HUES48 (cell line): ENCODE data around the gene LEMD1.
A peak's percentile ranks its signal among the peaks of the same experiment; 100 is the strongest.

Source experiments
- H3K27ac ChIP-seq: one replicate; pipeline ENCODE4 v1.7.0; 2013; ENCODE audit warnings: low read depth, low read length, inconsistent platforms
- H3K27me3 ChIP-seq: 2 replicates; pipeline ENCODE4 v1.6.1; 2013; ENCODE audit warnings: mild to moderate bottlenecking, low read length; ENCODE audit not compliant: control insufficient read depth, insufficient read depth
- H3K36me3 ChIP-seq: 2 replicates; pipeline ENCODE4 v1.6.1; 2013; ENCODE audit warnings: low read length; ENCODE audit not compliant: control insufficient read depth, insufficient read depth
- H3K4me1 ChIP-seq: 2 replicates; pipeline ENCODE4 v1.6.1; 2013; ENCODE audit warnings: mild to moderate bottlenecking, low read length; ENCODE audit not compliant: control insufficient read depth, insufficient read depth
- H3K4me3 ChIP-seq: 2 replicates; pipeline ENCODE4 v1.5.1; 2013; ENCODE audit warnings: mild to moderate bottlenecking, low read depth, low read length
- H3K9ac ChIP-seq: 2 replicates; pipeline ENCODE4 v1.6.1; 2013; ENCODE audit warnings: mild to moderate bottlenecking, low read depth, low read length, moderate library complexity
- H3K9me3 ChIP-seq: 2 replicates; pipeline ENCODE4 v1.6.1; 2013; ENCODE audit warnings: low read length; ENCODE audit not compliant: control insufficient read depth, insufficient read depth

LEMD1 gene

GRCh38 chr1:205377355-205377754, 44.5 kb downstream of the LEMD1 start:
- H3K4me3 ChIP-seq, result no peak overlapping the region
- no peaks in the 10 kb centered on the region for H3K36me3 ChIP-seq
- H3K27me3 ChIP-seq, result 0 out of 2 replicates have a peak, but pooled peaks cover 9% of the 10 kb centered on the region
- no peaks in the 10 kb centered on the region for H3K9me3 ChIP-seq
- H3K9ac ChIP-seq, result no peak overlapping the region
- no peak overlapping the region for H3K27ac ChIP-seq
- peaks cover 34% of the 10 kb centered on the region for H3K4me1 ChIP-seq

- Histone ChIP-seq H3K4me3 (no peak overlapping the region), H3K27ac (peak overlapping the region; percentile 52), H3K9ac (no peak overlapping the region), H3K27me3 (0 out of 2 replicates have a peak, but pooled peaks cover 9% of the 10 kb centered on the region), H3K36me3 (no peaks in the 10 kb centered on the region), H3K4me1 (peaks cover 40% of the 10 kb centered on the region), H3K9me3 (no peaks in the 10 kb centered on the region)
Measured at GRCh38 chr1:205376739-205377138, 45.1 kb downstream of the LEMD1 start.

GRCh38 chr1:205375835-205376545, 45.9 kb downstream of the LEMD1 start:
- Histone ChIP-seq H3K4me1 (peaks cover 42% of the 10 kb centered on the region), H3K27ac (peak overlapping the region; percentile 65), H3K9ac (no peak overlapping the region), H3K36me3 (no peaks in the 10 kb centered on the region), H3K9me3 (no peaks in the 10 kb centered on the region), H3K27me3 (0 out of 2 replicates have a peak, but pooled peaks cover 9% of the 10 kb centered on the region), H3K4me3 (no peak overlapping the region)

- H3K27ac ChIP-seq, result peak overlapping the region; percentile 32
- no peaks in the 10 kb centered on the region for H3K9me3 ChIP-seq
- H3K36me3 ChIP-seq, result no peaks in the 10 kb centered on the region
- no peak overlapping the region for H3K4me3 ChIP-seq
- peaks cover 46% of the 10 kb centered on the region for H3K4me1 ChIP-seq
- H3K9ac ChIP-seq, result no peak overlapping the region
- H3K27me3 ChIP-seq, result 0 out of 2 replicates have a peak, but pooled peaks cover 9% of the 10 kb centered on the region
Measured at GRCh38 chr1:205374210-205375078, 47.4 kb downstream of the LEMD1 start.

GRCh38 chr1:205373798-205374175, 48.1 kb downstream of the LEMD1 start:
- H3K36me3 ChIP-seq, result no peaks in the 10 kb centered on the region
- H3K27ac ChIP-seq, result no peak overlapping the region
- 0 out of 2 replicates have a peak, but pooled peaks cover 9% of the 10 kb centered on the region for H3K27me3 ChIP-seq
- H3K4me1 ChIP-seq, result peaks cover 46% of the 10 kb centered on the region
- no peak overlapping the region for H3K4me3 ChIP-seq
- no peak overlapping the region for H3K9ac ChIP-seq
- no peaks in the 10 kb centered on the region for H3K9me3 ChIP-seq

- Histone ChIP-seq H3K9me3 (no peaks in the 10 kb centered on the region), H3K4me3 (no peak overlapping the region), H3K36me3 (no peaks in the 10 kb centered on the region), H3K4me1 (peaks cover 46% of the 10 kb centered on the region), H3K27me3 (0 out of 2 replicates have a peak, but pooled peaks cover 9% of the 10 kb centered on the region), H3K27ac (peak overlapping the region; percentile 21), H3K9ac (no peak overlapping the region)
Measured at GRCh38 chr1:205373022-205373797, 48.6 kb downstream of the LEMD1 start.

GRCh38 chr1:205371871-205372660, 49.8 kb downstream of the LEMD1 start:
- Histone ChIP-seq H3K27me3 (0 out of 2 replicates have a peak, but pooled peaks cover 9% of the 10 kb centered on the region), H3K9me3 (no peaks in the 10 kb centered on the region), H3K4me1 (peaks cover 46% of the 10 kb centered on the region), H3K27ac (peak overlapping the region; percentile 93), H3K36me3 (no peaks in the 10 kb centered on the region), H3K9ac (no peak overlapping the region), H3K4me3 (no peak overlapping the region)

- Histone ChIP-seq H3K9ac (no peak overlapping the region), H3K27me3 (0 out of 2 replicates have a peak, but pooled peaks cover 9% of the 10 kb centered on the region), H3K27ac (no peak overlapping the region), H3K4me1 (peaks cover 42% of the 10 kb centered on the region), H3K4me3 (no peak overlapping the region), H3K36me3 (no peaks in the 10 kb centered on the region), H3K9me3 (no peaks in the 10 kb centered on the region)
Measured at GRCh38 chr1:205370780-205371179, 51.1 kb downstream of the LEMD1 start.

GRCh38 chr1:205369701-205370123, 52.1 kb downstream of the LEMD1 start:
- peaks cover 36% of the 10 kb centered on the region for H3K4me1 ChIP-seq
- H3K4me3 ChIP-seq, result no peak overlapping the region
- H3K9me3 ChIP-seq, result no peaks in the 10 kb centered on the region
- H3K27me3 ChIP-seq, result 0 out of 2 replicates have a peak, but pooled peaks cover 5% of the 10 kb centered on the region
- no peak overlapping the region for H3K27ac ChIP-seq
- no peak overlapping the region for H3K9ac ChIP-seq
- no peaks in the 10 kb centered on the region for H3K36me3 ChIP-seq

- Histone ChIP-seq H3K27ac (no peak overlapping the region), H3K36me3 (no peaks in the 10 kb centered on the region), H3K4me1 (peaks cover 23% of the 10 kb centered on the region), H3K9ac (no peak overlapping the region), H3K9me3 (no peaks in the 10 kb centered on the region), H3K4me3 (no peak overlapping the region), H3K27me3 (no peaks in the 10 kb centered on the region)
Measured at GRCh38 chr1:205368478-205368877, 53.4 kb downstream of the LEMD1 start.
